ENCODE measurements around the gene DHX35.

Gene DHX35

DNA sequence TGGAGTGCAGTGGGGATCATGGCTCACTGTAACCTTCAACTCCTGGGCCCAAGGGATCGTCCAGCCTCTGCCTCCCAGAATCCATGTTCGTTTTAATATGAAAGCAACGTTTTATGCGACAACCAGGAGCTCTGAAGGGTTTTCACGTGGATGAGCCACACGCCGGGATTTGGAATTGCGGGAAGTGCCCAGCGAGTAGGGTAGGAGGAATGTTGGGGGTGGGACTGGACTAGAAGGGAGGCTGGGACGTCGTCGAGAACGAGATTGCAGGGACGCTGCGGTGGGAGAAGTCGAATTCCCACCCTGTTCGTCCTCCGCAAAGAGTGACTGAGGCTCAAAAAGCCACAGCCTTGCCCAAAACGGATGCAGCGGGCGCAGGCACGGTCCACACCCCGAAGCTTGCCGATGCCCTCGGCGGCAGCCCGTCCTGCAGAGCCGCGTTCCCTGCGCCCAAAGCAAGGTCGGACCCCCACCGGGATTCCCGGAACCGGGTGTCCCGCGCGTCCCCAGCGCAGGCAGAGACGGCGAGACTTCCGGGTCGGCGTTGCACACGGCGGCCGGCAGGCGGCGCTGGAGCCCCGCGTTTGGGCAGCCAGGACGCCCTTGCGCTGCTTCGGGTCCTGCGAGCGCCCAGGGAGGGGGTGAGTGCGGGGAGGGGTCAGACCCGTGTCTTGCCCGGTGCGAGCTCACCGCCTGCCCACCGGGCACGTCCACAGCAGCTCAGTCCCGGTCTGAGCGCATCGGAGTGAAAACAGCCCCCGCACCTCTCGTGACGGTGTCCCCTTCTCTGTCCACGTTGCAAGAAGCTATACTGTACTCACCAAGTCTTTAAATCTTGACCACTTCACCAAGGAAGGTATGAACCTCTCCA lies 87.8 kb downstream of the DHX35 start (continued):
- TF ChIP-seq MYNN (tag by site-specific recombination; IDR thresholded peaks at IDR 0.05; ENCODE audit: borderline replicate concordance) (no peak), ZNF843 (tag by site-specific recombination; IDR thresholded peaks at IDR 0.05) (no peak), ZNF112 (tag by site-specific recombination; IDR thresholded peaks at IDR 0.05) (no peak), ZNF157 (tag by site-specific recombination; IDR thresholded peaks at IDR 0.05) (no peak), ZNF19 (tag by site-specific recombination; IDR thresholded peaks at IDR 0.05; ENCODE audit: low read depth) (no peak), ZBTB8A (tag by site-specific recombination; IDR thresholded peaks at IDR 0.05) (peak; percentile 83), SCRT2 (tag by site-specific recombination; IDR thresholded peaks at IDR 0.05) (no peak), ZNF529 (tag by site-specific recombination; IDR thresholded peaks at IDR 0.05; ENCODE audit: insufficient replicate concordance) (no peak), ZNF571 (tag by site-specific recombination; IDR thresholded peaks at IDR 0.05) (no peak), ZNF530 (tag by site-specific recombination; IDR thresholded peaks at IDR 0.05; ENCODE audit: low read depth) (no peak), ZNF561 (tag by site-specific recombination; IDR thresholded peaks at IDR 0.05; ENCODE audit: borderline replicate concordance) (peak; percentile 82), KLF9 (tag by site-specific recombination; IDR thresholded peaks at IDR 0.05; ENCODE audit: low read depth) (peak; percentile 36; the same call in 1 of the 2 replicates), ZNF404 (tag by site-specific recombination; IDR thresholded peaks at IDR 0.05) (no peak), YY2 (tag by site-specific recombination; IDR thresholded peaks at IDR 0.05) (no peak), ZNF654 (tag by site-specific recombination; IDR thresholded peaks at IDR 0.05; ENCODE audit: low read depth) (peak; percentile 65), KLF16 (tag by site-specific recombination; IDR thresholded peaks at IDR 0.05) (no peak; the same call in none of the 2 replicates), KLF8 (tag by site-specific recombination; IDR thresholded peaks at IDR 0.05) (peak; percentile 44; the same call in 1 of the 2 replicates), TCF7L2 (IDR thresholded peaks at IDR 0.05; ENCODE audit: borderline replicate concordance, low read depth, low read length) (no peak), ZSCAN4 (tag by site-specific recombination; IDR thresholded peaks at IDR 0.05) (no peak), ZNF366 (tag by site-specific recombination; conservative IDR thresholded peaks at IDR 0.05) (no peak), OSR2 (tag by site-specific recombination; IDR thresholded peaks at IDR 0.05) (no peak), FEZF1 (tag by site-specific recombination; IDR thresholded peaks at IDR 0.05) (no peak), ZNF311 (tag by site-specific recombination; IDR thresholded peaks at IDR 0.05; ENCODE audit: borderline replicate concordance) (no peak), REPIN1 (tag by site-specific recombination; IDR thresholded peaks at IDR 0.05; ENCODE audit: low read depth) (no peak), ZNF514 (tag by site-specific recombination; IDR thresholded peaks at IDR 0.05) (no peak), WT1 (tag by site-specific recombination; IDR thresholded peaks at IDR 0.05) (no peak), ZNF623 (tag by site-specific recombination; IDR thresholded peaks at IDR 0.05) (no peak), PRDM1 (tag by site-specific recombination; IDR thresholded peaks at IDR 0.05) (no peak), ZNF785 (tag by site-specific recombination; IDR thresholded peaks at IDR 0.05) (no peak), ZNF580 (tag by site-specific recombination; IDR thresholded peaks at IDR 0.05) (no peak), ZXDB (tag by site-specific recombination; IDR thresholded peaks at IDR 0.05) (peak; percentile 73), ZNF24 (tag by site-specific recombination; IDR thresholded peaks at IDR 0.05) (0 out of 2 replicates have a peak, but pooled peaks have one; percentile 62), ZNF549 (tag by site-specific recombination; IDR thresholded peaks at IDR 0.05) (no peak), ZFHX2 (tag by site-specific recombination; conservative IDR thresholded peaks at IDR 0.05) (0 out of 2 replicates have a peak, but pooled peaks have one; percentile 33)
- TF ChIP-seq, protein P1, sequence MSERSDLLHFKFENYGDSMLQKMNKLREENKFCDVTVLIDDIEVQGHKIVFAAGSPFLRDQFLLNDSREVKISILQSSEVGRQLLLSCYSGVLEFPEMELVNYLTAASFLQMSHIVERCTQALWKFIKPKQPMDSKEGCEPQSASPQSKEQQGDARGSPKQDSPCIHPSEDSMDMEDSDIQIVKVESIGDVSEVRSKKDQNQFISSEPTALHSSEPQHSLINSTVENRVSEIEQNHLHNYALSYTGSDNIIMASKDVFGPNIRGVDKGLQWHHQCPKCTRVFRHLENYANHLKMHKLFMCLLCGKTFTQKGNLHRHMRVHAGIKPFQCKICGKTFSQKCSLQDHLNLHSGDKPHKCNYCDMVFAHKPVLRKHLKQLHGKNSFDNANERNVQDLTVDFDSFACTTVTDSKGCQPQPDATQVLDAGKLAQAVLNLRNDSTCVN (tag by site-specific recombination; optimal IDR thresholded peaks at IDR 0.05), result peak; percentile 90
- TF ChIP-seq, protein P2, sequence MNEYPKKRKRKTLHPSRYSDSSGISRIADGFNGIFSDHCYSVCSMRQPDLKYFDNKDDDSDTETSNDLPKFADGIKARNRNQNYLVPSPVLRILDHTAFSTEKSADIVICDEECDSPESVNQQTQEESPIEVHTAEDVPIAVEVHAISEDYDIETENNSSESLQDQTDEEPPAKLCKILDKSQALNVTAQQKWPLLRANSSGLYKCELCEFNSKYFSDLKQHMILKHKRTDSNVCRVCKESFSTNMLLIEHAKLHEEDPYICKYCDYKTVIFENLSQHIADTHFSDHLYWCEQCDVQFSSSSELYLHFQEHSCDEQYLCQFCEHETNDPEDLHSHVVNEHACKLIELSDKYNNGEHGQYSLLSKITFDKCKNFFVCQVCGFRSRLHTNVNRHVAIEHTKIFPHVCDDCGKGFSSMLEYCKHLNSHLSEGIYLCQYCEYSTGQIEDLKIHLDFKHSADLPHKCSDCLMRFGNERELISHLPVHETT (tag by site-specific recombination; IDR thresholded peaks at IDR 0.05), result no peak
- TF ChIP-seq, protein P3, sequence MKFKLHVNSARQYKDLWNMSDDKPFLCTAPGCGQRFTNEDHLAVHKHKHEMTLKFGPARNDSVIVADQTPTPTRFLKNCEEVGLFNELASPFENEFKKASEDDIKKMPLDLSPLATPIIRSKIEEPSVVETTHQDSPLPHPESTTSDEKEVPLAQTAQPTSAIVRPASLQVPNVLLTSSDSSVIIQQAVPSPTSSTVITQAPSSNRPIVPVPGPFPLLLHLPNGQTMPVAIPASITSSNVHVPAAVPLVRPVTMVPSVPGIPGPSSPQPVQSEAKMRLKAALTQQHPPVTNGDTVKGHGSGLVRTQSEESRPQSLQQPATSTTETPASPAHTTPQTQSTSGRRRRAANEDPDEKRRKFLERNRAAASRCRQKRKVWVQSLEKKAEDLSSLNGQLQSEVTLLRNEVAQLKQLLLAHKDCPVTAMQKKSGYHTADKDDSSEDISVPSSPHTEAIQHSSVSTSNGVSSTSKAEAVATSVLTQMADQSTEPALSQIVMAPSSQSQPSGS (tag by site-specific recombination; IDR thresholded peaks at IDR 0.05; ENCODE audit: low read depth), result no peak

Measured in HEK293 (cell line).